Kidney (tissue), 14 donors: ENCODE data around the gene CSAD. TPM values are rescaled to one million over a fixed set of nuclear protein-coding genes. Genes with fewer than 3 reads are reported as not detected.

Experiments
- DNase-seq, 5 donors: peaks; one replicate each; pipeline ENCODE4 v3.0.0-alpha.2; 2013 to 2020
- FAIRE-seq: peaks from 2 replicates; lab custom pipeline; 2012; peaks lifted over from hg19 to GRCh38; lab: Jason Lieb, UNC
- H3K27ac ChIP-seq, 2 donors: one replicate each; pipeline ENCODE4 v1.7.0; 2013; ENCODE audit warnings: low read depth in 2 of 2, low read length in 2 of 2, inconsistent platforms in 1 of 2
- H3K27me3 ChIP-seq: one replicate; pipeline ENCODE4 v1.7.1; 2013; ENCODE audit warnings: low read length, inconsistent platforms; ENCODE audit not compliant: control insufficient read depth, insufficient read depth
- H3K36me3 ChIP-seq, 3 donors: one replicate each; pipeline versions ENCODE4 v1.7.0 to v1.7.1; 2013; ENCODE audit warnings: low read length in 3 of 3, control low read depth in 1 of 3, inconsistent platforms in 1 of 3; ENCODE audit not compliant: insufficient read depth in 3 of 3, control insufficient read depth in 2 of 3
- H3K4me1 ChIP-seq, 3 donors: one replicate each; pipeline versions ENCODE4 v1.7.0 to v1.7.1; 2013; ENCODE audit warnings: low read length in 3 of 3, inconsistent platforms in 1 of 3, low read depth in 1 of 3; ENCODE audit not compliant: control insufficient read depth in 2 of 3, insufficient read depth in 2 of 3
- H3K4me3 ChIP-seq, 3 donors: one replicate each; pipeline versions ENCODE4 v1.7.0 to v1.8.1; 2013; ENCODE audit warnings: low read length in 3 of 3, control low read depth in 1 of 3, inconsistent platforms in 1 of 3
- H3K9ac ChIP-seq, 3 donors: one replicate each; pipeline versions ENCODE4 v1.7.0 to v1.7.1; 2013; ENCODE audit warnings: low read length in 3 of 3, control low read depth in 1 of 3, inconsistent platforms in 1 of 3
- H3K9me3 ChIP-seq, 3 donors: one replicate each; pipeline versions ENCODE4 v1.7.0 to v1.7.1; 2013; ENCODE audit warnings: low read length in 3 of 3, control low read depth in 1 of 3, inconsistent platforms in 1 of 3; ENCODE audit not compliant: control insufficient read depth in 2 of 3, insufficient read depth in 1 of 3
- intact Hi-C: fragments of 100-400 bp; cut with DNase I; formaldehyde crosslinking; loops from one replicate; pipeline ENCODE4 v1.11.1; 2022
- polyA plus RNA-seq: library from polyadenylated mRNA; stranded (reverse); fragments of 350-450 nt; fragmentation: Illumina TruSeq; extraction: RNeasy Lipid Tissue Mini Kit (QIAGEN cat#74804); gene quantifications from one replicate; pipeline ENCODE4 v1.2.3, GENCODE V29; 2014; ENCODE audit warnings: low read depth, low replicate concordance; ENCODE audit not compliant: insufficient read depth
- total RNA-seq: library from RNA; stranded (reverse); fragmentation: NEBNext Ultra II Directional; extraction: Animal tissue kit (Norgen Biotek cat#: 25700); gene quantifications from one replicate; pipeline ENCODE4 v1.2.1, GENCODE V29; 2021
- TF ChIP-seq, protein P1 (sequence below): IDR thresholded peaks from 3 replicates; pipeline ENCODE4 v1.5.1; 2012; ENCODE audit warnings: mild to moderate bottlenecking, moderate library complexity, borderline replicate concordance; ENCODE audit not compliant: insufficient read depth; ENCODE audit errors: extremely low read depth
- donor health status: control.
- donor health status: control.
- donor health status: control.
- donor health status: control.
- donor health status: control.
- donor health status: DM: yes; HTN: yes; CAD: no.
- donor health status: Normal renal cell carcinoma (clear cell type).

Gene CSAD
- total and polyA plus RNA-seq, 2 donors from 2014 or later = 24.0 to 39.1 TPM

DNA sequence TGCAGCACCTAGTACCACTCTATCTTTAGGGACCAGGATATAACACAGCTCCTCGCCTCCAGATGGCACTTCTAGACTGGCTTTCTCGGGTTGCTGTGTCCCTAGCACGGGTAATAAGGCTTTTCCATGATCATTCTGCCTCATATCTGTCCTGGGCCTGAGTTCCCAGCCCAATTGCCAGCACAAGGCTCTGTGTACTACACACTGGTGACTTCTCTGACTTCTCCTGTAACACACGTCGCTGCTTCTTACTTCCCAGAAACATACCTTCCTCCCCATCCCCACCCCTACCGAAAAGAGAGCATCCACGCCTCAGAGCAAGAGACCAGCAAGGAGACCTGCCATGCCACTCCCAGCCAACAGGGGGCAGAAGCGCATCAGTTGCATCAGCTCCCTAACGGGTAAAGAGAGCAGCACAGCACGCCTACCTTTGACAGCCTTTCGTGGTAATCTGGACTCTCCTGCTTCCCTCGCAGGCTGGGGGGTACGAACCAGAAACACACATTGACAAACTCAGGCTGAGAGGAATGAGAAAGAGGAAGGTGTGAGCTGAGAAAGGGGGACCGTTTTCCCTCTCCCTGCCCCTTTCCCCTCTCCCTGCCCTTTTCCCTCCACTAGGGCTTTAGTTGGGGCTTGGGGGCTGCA is 21.4 kb downstream of the CSAD start:
- H3K27ac ChIP-seq = no peak overlapping the region
- DNase-seq = peak; percentile 75 to 89 (median 82)
- H3K4me3 ChIP-seq = no peak overlapping the region
- intact Hi-C loops = no loop called here
- H3K9ac ChIP-seq = no peak overlapping the region
- H3K27me3 ChIP-seq = no peaks in the 10 kb centered on the region
- no peak for FAIRE-seq
- TF ChIP-seq, protein P1, sequence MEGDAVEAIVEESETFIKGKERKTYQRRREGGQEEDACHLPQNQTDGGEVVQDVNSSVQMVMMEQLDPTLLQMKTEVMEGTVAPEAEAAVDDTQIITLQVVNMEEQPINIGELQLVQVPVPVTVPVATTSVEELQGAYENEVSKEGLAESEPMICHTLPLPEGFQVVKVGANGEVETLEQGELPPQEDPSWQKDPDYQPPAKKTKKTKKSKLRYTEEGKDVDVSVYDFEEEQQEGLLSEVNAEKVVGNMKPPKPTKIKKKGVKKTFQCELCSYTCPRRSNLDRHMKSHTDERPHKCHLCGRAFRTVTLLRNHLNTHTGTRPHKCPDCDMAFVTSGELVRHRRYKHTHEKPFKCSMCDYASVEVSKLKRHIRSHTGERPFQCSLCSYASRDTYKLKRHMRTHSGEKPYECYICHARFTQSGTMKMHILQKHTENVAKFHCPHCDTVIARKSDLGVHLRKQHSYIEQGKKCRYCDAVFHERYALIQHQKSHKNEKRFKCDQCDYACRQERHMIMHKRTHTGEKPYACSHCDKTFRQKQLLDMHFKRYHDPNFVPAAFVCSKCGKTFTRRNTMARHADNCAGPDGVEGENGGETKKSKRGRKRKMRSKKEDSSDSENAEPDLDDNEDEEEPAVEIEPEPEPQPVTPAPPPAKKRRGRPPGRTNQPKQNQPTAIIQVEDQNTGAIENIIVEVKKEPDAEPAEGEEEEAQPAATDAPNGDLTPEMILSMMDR = peak; percentile 99
- no peaks in the 10 kb centered on the region for H3K9me3 ChIP-seq
- peaks cover 0 to 4% (median 0%) of the 10 kb centered on the region in 3 donors for H3K4me1 ChIP-seq
- no peaks in the 10 kb centered on the region for H3K36me3 ChIP-seq

DNA sequence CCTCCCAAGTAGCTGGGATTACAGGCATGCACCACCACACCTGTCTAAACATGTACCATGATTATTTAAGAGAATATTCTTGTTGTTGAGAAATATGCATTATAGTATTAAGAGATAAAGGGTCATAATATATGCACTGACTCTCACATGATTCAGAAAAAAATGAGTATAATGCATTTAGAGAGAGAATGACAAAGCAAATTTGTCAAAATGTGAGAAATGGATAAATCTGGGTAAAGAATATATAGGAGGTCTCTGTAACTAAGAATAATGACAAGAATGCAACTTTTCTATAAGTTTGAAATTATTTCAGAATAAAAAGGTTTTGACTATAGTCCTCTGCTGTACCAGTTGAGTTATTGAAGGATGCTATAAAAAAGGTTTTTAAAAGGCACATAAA is 28.3 kb downstream of the CSAD start:
- Histone ChIP-seq H3K4me1 (peaks cover 0 to 2% (median 0%) of the 10 kb centered on the region in 3 donors), H3K27me3 (no peaks in the 10 kb centered on the region), H3K36me3 (no peaks in the 10 kb centered on the region), H3K27ac (no peak overlapping the region), H3K9me3 (no peaks in the 10 kb centered on the region), H3K4me3 (no peak overlapping the region), H3K9ac (no peak overlapping the region)
- no peak for DNase-seq
- TF ChIP-seq, protein P1 = no peak
- FAIRE-seq = no peak
- intact Hi-C loops = no loop called here

DNA sequence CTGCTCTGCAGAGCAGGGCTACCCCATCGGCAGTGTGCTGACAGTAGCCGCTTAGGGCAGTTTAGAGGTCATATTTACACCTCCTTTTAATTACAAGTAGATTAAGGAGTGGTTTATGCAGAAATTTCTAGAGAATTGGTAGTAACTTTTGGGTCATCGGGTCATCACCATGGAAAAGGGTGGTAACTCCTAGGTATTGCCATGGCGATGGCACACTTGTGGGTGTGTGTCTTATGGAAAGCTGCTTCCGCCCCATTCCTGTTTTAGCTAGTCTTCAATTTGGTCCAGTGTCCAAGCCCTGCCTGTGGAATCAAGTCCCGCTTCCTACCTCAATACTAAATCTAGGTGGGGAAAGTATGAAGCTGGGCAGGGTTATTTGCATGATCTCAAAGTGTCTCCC is 29.7 kb downstream of the CSAD start:
- H3K27ac ChIP-seq = no peak overlapping the region
- TF ChIP-seq, protein P1 = no peak
- H3K27me3 ChIP-seq = no peaks in the 10 kb centered on the region
- intact Hi-C loops = no loop called here
- no peak for FAIRE-seq
- H3K4me1 ChIP-seq = peaks cover 0 to 2% (median 0%) of the 10 kb centered on the region in 3 donors
- no peaks in the 10 kb centered on the region for H3K36me3 ChIP-seq
- no peak overlapping the region for H3K4me3 ChIP-seq
- no peaks in the 10 kb centered on the region for H3K9me3 ChIP-seq
- no peak overlapping the region for H3K9ac ChIP-seq
- DNase-seq = peak in 3 of 5 donors; percentile 21 to 32 (median 25)

DNA sequence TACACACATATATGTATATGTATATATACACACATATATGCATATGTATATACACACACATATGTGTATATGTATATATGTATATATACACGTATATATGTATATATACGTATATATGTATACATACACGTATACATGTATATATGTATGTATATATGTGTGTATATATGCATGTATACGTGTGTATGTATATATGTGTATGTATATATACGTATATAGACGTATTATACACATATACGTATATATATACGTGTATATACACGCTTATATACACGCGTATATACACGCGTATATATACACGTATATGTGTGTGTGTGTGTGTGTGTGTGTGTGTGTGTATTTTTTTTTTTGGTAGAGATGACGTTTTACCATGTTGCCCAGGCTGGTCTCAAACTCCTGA is 33.1 kb downstream of the CSAD start:
- no peaks in the 10 kb centered on the region for H3K36me3 ChIP-seq
- no peaks in the 10 kb centered on the region for H3K4me1 ChIP-seq
- H3K27me3 ChIP-seq = no peaks in the 10 kb centered on the region
- no peak overlapping the region for H3K4me3 ChIP-seq
- H3K9ac ChIP-seq = no peak overlapping the region
- no peaks in the 10 kb centered on the region for H3K9me3 ChIP-seq
- no peak overlapping the region for H3K27ac ChIP-seq
- DNase-seq (no peak), FAIRE-seq (peak; percentile 76)
- intact Hi-C loops = no loop called here
- TF ChIP-seq, protein P1 = no peak
